HT-29 (cell line): ENCODE data around the gene NSF. TPM values are rescaled to one million over a fixed set of nuclear protein-coding genes. Genes with fewer than 3 reads are reported as not detected.
"Not testable (repeated sequence)": the region's sequence is repeated elsewhere in the genome, so short reads cannot be mapped to it uniquely, and the experiment has no call there.

Source experiments
- DNase-seq: peaks from one replicate; pipeline ENCODE4 v3.0.0-alpha.2; 2015; ENCODE audit warnings: low spot score
- total RNA-seq: library from RNA; depleted of rRNA; stranded (reverse); fragments of >200 nt; shearing (Covaris generic); gene quantifications from 2 replicates; pipeline ENCODE4 v1.2.3, GENCODE V29; 2014

NSF gene
- total RNA-seq, 1 experiment from 2014 or later = 14.7 TPM

DNA sequence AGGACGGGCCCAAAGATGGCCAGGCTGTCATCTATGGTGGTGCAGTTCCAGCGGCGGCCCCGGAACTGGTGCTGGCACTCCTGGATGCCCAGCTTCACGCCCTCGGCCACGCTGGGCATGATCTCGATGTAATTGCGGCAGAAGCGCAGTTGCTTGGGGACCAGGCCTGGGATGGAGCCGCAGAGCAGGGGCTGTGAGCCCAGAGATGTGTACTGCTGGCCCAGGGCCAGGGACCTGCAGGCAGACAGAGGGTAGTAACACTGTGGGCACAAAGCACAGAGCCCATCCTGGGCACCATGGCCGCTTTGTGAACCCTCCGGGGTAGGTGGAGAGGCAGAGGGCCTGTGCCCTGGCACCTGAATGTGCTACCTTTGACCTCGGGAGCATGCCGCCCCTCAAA, 183.2 kb downstream of the NSF start:
- no peak for DNase-seq

DNA sequence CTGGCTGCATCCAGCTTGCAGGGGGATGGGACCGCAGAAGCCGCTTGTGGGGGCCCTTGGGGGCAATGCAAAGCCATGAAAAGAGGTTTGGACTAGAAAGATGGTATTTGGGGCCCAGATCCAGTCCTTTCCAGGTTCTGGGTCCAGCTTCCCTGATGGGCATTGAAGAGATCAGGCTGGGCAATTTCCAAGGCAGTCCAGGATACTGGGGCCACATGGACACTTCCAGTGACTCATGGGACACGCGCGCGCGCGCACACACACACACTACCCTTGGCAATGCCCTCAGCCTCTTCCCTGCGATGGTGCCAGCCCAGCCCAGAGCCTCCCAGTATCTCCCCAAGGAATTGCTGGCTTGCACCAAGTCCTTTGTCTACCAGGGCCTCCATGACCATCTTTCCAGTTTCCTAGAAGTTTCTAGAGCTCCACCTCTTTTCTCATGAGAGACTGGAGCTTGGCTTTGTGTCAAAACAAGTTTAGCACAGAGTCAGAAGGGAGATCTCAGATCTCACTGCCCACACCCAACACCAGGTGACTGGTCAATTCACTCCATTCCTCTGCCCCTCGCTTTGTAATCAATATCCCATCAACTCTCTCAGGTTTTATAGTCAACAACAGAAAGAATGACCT, 183.8 kb downstream of the NSF start:
- DNase-seq = no peak

DNA sequence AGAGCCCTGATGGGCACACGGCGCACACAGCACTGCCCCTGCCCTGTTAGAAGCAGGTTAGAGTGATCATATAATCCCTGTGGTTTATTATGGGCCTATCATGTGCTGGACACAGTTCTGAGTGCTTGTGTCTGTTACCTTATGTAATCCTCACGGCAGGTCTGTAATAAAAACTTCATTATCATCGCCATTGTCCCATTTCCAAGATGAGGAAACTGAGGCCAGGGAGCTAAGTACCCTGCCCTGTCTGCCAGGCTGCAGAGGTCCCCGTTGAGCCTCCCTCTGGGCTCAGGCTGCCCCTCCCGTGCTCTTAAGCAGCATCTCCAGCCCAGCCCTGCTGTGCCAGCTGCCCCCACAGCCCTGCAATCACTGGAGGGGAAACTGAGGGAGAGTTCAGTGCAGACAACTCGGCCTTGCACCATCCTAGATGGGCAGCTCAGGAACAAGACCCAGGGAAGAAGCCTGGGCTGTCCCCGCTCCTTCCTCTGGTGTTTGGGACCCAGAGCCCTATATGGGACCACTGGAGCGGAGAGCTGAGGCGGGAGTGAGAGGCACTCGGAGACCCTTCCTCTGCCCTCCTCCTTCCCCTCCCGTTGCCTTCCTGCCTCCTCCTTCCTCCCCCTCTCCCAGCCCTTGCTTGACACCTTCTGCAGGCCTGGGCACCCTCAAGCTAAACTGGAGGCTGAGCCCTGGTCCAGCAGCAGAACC, 186.0 kb downstream of the NSF start:
- DNase-seq = no peak

DNA sequence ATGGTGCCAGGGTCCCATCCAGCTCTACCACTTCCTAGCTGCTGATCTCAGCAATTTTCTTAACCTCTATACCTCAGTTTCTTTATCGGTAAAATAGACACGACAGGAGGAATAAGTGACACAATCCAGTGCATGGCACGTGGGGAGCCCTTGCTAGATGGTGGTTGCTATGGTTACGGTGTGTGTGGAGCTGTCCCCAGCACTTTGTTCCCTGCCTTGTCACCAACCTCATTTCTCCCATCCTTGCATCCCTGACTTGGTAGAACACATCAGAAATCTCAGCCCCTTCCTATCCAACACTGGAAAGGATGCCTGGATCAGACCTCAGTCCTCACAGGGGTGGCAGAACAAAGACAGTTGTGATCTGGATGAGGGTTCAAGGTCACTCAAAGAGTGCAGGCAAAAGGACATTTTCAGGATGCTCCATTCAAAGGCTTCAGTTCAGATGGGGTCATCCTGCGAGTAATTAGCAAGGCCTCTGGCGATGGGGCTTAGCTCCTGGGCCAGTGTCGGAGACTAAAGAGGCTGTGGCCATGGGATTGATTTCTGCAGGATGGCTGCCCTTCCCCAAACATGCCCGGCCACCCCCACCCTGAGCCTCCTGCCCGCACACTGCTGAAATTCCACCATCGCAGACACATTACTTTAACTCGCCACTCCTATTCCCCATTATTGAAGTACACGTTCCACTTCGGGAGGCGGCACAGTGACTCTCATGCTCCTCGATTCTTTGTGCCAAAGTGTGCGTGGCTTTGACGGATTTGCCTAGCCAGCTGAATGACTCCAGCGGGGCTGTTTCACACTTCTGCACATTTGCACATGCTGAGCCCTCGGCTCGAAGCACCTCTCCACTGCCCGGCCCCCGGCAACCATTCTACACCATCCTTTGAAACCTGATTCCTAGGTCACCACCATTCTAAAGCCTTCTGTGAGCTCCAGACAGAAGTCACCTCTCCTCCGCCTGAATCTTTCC, 187.8 kb downstream of the NSF start:
- DNase-seq = no peak

GRCh38 chr17:46780003-46780373, 189.5 kb downstream of the NSF start:
- DNase-seq = no peak

DNA sequence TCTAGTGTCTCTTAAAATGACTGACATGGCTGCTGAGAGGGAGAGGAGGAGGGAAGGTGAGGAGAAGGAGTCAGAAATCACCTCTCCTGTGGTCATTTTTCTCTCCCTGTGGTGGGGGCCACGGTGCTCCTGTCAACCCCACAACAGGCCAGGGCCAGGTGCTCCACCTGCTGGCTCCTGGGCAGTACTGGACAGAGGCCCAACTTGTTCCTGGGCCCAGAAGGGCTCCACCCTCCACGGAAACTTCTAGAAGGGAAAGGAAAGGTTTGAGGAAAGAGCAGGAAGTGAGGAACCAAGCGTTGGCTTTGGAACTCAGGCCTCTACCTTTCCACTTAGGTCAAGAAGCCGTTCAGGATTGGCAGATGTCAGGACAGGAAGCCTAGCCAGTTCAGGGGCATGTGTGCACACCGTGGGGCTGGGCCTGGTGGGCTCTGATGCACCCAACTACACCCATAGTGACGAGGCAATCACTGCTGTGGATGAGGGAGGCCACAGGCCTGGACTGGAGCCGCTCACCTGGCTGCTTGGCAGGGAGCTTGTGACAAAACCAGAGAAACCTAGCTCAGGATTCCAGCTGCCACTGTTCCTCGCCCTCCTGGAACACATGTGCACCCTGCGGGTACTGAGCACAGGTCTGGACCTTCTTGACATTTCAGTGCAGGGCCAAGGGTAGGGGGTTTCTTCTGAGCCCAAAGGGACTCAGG, 191.9 kb downstream of the NSF start:
- peak; percentile 73 for DNase-seq

DNA sequence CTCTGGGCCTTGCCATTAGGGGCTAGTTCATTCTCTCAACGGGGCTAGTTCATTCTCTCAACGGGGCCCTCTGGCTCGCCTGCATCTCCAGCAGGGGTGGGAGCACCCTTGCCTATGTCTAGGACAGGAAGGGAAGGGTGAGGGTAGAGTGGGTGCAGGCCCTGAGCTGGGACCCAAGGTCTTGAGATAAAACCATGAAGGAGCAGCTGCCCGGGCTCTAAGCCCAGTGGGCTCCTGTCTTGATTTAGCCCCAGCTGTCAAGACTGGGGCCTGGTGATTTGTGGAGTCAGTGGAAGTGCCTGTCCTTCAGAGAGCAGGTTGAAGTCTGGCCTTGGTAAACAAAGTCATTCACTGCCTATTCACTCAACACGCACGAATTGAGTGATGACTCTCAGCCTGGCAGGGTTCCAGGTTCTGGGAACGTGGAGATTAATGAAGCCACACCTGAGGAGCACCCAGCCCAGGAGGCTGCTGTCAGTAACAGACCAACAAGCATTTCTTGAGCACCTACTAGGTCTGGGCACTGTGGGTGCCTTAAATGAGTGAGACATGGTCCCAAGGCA, 192.6 kb downstream of the NSF start:
- no peak for DNase-seq

DNA sequence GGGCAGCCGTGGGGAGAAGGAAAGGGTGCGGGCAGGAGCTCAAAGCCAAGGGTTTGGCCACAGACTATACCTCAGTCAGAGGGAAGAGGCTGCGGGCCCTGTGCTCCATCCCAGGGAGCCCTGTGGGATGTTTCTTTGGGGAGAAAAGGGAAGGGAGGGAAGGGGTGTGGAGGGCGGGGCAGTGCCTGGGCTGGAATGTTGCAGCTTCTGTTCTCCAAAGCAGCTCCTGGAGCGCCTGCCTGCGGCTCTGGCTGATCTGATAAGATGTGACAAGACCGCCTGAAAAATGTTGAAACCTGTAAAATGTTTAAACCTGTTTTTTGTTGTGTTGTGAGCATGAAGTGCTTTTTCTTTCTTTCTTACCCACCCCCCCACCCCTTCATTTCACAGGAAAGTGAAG, 195.2 kb downstream of the NSF start:
- DNase-seq = no peak

DNA sequence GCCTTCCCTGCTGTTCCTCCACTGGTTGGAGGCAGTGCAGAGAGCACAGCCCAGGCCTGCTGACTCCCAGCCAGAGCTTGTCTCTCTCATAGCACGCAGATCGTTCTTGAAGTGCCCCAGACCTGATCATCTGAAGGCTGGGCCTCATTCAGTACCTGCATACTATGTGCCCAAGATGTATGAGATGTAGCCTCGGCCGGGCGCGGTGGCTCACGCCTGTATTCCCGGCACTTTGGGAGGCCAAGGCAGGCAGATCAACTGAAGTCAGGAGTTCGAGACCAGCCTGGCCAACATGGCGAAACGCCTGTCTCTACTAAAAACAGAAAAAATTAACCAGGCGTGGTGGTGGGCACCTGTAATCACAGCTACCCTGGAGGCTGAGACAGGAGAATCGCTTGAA, 197.0 kb downstream of the NSF start:
- no peak for DNase-seq

DNA sequence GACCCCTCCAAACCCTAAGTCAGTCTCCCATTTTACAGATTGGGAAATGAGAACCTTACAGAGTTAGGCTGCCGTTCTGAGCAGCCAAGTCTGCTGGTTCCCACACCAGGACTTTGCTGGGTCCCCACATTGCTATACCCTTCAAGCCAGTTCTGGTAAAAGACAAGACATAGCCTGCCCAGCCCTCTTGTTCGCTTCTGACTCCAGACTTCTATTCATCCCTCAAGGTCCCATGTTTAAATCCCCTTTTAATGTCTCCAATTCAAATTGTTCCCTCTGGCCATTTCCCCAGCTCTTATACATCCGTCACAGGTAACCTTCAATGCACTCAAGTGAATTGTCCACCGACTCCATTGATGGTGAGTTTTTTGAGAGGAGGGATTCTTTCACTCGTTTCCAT, 197.8 kb downstream of the NSF start:
- no peak for DNase-seq

DNA sequence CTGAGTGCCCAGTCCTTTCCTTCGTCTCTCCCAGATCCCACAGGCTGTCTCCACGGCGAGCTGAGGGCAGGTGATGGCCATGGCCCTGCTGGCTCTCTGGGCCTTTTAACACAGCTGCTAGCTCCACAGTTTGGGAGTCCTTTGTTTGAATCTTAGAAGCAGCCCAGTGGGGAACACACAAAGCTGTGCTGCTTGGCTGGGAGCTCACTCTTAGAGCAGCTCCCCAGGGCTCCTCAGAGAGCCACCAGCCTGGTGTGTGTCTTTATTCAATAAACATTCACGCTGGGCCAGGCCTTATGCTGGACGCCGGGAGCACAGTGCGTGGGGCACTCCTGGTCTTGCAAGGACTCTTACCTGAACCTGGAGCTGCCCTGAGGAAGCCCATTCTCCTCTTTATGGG, 198.3 kb downstream of the NSF start:
- DNase-seq = no peak

GRCh38 chr17:46789610-46790009, 199.1 kb downstream of the NSF start:
- DNase-seq = no peak

GRCh38 chr17:46790216-46790615, 199.7 kb downstream of the NSF start:
- DNase-seq = no peak

DNA sequence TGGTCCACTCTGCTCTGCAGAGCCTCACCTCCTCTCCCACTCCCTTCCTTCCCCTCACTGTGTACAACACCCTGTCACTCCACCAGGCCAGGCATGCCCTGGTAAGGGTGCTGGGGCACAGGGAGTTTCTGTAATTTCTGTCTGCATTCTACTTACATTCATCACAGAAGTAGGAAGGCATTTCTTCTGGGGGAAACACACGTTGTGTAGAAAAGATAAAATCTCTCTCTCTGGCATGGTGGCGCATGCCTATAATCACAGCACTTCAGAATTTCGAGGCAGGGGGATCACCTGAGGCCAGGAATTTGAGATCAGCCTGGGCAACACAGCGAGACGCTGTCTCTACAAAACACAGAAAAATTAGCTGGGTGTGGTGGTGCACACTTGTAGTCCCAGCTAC, 201.1 kb downstream of the NSF start:
- no peak for DNase-seq

- no peak for DNase-seq
These were observed 201.6 kb downstream of the NSF start for GRCh38 chr17:46792071-46792470.

- DNase-seq = not testable (repeated sequence)
These were observed 202.6 kb downstream of the NSF start for GRCh38 chr17:46793023-46793422.

DNA sequence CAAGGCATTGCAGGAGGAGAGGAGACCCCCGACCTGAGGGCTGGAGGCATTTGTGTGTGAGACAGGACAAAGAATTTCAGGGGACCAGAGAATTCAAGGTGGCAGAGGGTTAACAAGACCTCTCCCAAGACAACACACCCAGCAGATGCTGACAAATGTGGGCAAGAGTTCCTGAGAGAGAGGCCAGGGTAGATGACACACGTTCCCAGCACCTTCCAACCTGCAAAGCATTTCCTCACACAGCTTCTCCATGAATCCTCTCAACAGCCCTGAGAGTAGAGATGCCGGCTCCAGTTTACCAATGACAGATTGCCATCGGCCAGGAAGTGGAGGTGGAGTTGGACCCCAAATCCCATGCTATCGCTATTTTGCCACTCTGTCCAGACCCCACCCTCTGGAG, 203.1 kb downstream of the NSF start:
- no peak for DNase-seq

- DNase-seq = no peak
These were observed 203.8 kb downstream of the NSF start for GRCh38 chr17:46794318-46794717.

- DNase-seq = no peak
These were observed 205.0 kb downstream of the NSF start for GRCh38 chr17:46795379-46795952.

DNA sequence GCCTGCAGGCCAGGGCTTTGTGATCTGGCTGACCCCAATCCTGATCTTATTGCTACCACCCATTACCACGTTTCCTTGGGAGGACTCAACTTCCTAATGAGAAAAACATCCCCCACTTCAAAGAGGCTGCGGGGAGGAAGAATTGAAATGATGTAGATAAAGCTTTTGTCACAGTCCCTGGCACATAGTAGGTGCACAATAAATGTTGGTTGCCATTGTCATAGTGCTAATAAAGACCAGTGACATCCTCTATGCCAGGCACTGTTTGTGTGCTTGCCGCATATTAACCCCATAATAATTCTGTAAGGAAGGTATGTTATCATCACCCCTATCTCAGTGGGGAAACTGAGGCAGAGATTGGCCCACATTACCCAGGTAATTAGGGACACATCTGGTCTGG, 205.6 kb downstream of the NSF start:
- no peak for DNase-seq

DNA sequence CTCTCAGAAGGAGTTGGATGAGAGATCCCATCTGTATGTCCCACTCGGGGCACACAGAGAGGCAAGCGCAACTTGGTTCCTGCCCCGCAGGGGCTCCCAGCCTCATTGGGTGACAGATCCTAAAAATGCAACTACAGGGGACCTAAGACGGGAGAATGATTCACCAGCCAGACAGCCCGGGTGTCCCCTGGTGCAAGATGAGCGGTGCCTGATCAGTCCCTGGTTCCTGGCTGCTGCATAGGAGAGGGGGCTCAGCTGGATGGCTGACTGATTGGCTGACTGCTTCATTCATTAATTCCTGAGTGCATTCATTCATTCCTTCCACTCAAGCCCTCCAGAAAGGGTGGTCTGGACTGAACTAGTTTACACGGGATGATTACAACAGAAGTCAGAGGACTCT, 206.1 kb downstream of the NSF start:
- DNase-seq = no peak
